NK-92 (cell line): Measurements from ENCODE around the gene KLRF2.
"Not testable (repeated sequence)": the region's sequence is repeated elsewhere in the genome, so short reads cannot be mapped to it uniquely, and the experiment has no call there.

ENCODE experiments used
- DNase-seq: peaks from one replicate; lab custom pipeline; 2025; ENCODE audit not compliant: unreplicated experiment; lab: John Stamatoyannopoulos, UW

Gene KLRF2, protein sequence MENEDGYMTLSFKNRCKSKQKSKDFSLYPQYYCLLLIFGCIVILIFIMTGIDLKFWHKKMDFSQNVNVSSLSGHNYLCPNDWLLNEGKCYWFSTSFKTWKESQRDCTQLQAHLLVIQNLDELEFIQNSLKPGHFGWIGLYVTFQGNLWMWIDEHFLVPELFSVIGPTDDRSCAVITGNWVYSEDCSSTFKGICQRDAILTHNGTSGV

DNA sequence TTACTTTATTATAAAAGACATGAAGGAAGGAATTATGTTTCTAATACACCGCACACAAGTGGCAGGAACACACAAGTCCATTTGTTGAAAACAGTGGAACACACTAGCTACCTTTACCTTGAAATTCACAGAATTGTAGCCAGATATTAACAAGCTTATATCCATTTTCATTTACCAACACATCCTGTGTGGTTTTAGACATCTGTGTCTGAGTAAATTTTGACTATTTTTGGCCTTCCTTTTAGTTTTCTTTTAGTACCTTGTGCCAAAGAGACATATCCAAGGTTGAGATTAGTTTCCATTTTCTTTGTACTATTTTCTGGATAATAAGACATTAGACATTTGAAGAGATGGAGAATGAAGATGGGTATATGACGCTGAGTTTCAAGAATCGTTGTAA is at the start of gene KLRF2:
Gene KLRF2, plus strand, starts transcription at position 244 of the 400 bp plus-strand sequence. Its CDS starts 107 bp downstream, at position 351.
- DNase-seq = no peak

DNA sequence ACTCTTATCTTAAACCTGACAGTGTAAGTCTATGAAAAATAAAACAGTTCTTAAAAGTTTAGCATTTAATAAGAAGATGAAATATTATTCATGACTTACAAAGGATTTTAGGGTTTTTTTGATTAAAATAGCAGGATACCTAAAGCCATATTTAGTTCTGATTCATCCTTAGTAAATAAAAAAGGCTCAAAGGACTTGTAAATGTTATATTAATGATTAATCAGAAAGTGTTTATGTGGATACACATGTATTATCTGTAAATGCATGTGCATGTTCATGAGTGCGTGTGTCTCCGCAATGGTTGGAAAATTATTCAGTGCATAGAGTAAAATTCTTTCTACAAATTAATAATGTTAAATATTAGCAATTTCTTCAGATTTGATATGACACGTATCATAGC is 49.6 kb upstream of the KLRF2 start:
- DNase-seq = no peak

DNA sequence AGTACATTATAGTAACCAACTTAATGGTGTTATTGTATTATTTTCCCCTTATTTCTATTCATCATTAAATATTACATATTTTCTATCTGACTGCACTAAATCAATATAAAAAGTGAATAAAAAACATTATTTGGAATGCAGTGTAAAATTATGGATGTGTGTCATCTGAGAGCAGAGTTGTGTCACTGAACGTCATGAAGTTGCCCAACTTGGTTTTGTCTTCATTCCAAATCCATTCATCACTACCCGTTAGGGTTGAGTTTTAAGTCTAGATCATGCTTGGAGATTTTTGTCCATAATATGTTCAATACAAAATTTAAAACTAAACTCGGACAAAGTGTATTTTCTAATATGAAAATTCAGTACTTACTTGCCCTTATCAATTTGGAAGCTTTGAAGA is 37.9 kb upstream of the KLRF2 start:
- no peak for DNase-seq

DNA sequence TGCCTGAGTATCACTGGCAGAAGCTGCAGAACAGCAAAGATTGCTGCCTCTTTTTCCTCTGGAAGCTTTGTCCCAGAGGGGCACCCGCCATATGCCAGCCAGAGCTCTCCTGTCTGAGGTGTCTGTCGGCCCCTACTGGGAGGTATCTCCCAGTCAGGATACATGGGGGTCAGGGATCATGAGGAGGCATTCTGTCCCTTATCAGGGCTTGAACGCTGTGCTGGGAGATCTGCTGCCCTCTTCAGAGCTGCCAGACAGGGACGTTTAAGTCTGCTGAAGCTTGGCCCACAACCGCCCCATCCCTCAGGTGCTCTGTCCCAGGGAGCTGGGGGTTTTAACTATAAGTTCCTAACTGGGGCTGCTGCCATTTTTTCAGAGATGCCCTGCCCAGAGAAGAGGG is 32.4 kb upstream of the KLRF2 start:
- no peak for DNase-seq

DNA sequence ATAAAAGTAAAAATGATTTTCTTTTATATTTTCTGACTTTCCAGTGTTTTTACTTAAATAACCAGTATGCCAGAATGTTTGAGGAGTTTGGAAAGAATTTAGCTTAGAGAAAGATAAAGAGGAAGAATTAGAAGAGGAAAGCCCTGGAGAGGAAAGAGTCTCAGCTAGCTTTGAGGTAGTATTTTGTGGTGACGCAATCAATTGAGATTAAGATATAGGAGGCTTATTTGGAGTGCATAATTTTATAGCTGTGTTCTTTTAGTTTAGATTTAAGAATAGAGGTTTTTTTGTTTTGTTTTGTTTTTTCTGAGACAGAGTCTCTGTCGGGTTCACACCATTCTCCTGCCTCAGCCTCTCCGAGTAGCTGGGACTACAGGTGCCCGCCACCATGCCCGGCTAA is 30.2 kb upstream of the KLRF2 start:
- no peak for DNase-seq

DNA sequence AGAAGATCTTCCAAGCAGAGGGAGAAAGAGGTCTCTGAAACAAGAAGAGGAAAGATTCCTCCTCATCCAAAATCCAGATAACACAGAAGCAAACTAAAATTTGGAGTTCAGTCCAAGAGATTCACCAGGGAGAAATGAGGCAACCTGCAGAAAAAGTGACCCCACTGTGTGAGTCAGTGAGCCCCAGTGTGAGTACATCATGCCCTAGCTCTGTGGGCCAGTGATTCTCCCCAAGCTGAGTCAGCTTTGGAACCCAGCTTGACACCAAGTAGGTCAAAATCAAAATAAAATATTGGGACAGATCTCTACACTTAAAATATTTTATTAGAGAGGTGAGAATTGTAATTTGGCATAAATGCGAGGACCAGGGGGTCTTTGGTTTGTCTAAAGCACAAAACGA is 29.4 kb upstream of the KLRF2 start:
- no peak for DNase-seq

DNA sequence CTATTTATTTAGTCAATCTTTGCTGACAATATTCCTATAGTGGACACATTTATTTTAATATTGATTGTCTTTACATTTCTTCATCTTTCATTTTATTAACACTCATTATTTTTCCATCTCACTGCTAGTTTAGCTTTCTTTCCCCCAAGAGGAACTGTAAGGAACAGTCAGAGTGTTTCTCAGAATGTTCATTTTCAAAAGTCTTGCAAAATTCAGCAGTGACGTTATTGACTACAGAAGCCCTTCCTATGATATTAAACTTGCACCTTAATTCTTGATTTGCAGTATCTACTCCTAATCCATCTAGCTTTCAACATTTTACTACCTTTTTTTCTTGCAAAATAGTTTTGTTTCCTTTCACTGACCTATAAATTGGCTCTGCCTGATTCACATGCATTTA is 25.1 kb upstream of the KLRF2 start:
- no peak for DNase-seq

DNA sequence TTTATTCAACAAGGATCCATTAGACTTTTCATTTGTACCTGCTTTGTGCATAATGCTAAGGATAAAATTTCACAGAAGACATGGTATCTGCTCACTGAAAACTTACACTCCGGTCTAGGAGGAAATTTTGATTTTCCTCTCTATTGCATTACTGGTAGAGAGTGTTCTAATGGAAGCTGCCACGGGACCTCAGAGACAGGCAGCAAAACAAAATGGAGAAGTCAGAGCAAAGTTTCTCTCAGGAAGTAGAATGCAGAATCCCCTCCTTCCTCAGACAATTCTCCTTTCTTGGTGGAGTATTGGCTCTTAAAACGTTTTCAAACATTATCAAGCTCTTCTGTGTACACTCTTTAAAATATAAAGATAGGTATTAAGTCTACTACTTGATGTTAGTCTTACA is 24.4 kb upstream of the KLRF2 start:
- DNase-seq = no peak

DNA sequence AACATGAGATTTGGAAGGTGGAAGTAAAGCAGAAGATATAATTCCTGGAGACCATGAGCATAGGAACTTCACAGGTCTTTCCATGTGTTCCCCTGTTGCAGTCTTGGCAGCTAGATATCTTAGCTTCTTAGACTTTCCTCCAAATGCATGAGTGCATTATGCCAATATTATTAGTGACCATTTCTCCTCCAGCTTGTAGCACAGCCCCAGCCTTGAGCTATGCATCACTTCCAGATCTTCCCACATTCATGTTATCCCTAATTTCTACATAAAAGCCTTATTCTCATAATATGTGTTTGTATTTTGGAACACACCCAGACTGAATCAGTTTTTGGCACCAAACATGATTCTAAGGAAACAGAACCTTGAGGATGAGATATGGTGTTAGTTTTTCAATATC is 23.2 kb upstream of the KLRF2 start:
- DNase-seq = no peak

DNA sequence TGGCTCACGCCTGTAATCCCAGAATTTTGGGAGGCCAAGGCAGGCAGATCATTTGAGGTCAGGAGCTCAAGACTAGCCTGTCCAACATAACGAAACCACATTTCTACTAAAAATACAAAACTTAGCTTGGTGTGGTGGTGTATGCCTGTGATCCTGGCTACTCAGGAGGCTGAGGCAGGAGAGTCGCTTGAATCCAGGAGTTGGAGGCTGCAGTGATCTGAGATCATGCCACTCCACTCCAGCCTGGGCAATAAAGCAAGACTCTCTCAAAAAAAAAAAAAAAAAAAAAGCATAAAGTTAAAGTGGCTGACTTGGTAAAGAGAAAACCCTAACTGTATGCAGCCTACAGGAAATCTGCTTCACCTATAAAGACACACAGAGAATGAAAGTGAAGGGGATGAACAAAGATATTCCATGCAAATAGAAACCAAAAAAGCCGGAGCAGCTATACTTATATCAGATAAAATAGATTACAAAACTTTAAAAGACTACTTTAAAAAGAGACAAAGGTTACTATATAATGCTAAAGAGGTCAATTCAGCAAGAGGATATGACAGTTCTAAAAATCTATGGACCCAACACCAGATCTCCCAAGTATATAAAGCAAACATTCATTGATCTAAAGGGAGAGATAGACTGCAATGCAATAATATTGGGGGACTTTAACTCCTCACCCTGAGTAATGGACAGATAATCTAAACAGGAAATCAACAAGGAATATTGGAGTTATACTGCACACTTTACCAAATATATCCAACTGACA is 16.2 kb upstream of the KLRF2 start:
- no peak for DNase-seq

DNA sequence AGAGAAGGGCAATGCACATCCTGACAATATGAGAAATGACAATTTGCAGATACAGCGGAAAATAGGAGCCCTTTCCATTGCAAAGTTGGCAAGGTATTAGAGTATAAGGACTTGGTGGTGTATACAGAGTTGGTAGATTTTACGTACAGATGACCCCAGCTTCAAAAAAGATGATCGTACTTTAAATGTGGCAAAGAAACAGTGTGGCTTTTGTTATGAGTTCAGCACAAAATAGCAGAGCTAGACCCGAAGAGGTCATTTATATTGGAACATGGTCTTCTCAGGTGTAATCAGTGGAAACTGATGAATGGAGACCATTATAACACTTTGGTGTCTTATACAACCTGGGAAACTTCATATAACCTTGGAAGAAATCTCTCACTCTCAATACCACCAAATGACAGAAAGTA is 14.4 kb upstream of the KLRF2 start:
- DNase-seq = no peak

DNA sequence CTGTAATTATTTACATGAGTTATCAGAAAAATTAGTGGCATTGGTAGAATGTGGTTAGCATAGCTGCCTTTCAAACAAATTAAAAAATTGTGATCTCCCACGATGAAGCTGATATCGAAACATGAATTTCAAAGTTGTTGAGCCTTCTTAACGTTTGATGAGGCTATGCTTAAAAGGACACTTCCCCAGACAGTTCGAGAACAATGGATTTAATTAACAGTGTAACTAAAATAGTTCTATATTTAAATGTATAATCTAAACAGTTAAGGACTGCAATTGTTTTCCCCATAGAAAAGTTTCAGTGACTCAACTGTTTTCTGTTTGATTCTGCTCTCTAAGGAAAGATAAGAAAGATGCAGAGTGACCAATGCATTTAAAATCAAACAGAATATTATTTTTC is 13.8 kb upstream of the KLRF2 start:
- no peak for DNase-seq

DNA sequence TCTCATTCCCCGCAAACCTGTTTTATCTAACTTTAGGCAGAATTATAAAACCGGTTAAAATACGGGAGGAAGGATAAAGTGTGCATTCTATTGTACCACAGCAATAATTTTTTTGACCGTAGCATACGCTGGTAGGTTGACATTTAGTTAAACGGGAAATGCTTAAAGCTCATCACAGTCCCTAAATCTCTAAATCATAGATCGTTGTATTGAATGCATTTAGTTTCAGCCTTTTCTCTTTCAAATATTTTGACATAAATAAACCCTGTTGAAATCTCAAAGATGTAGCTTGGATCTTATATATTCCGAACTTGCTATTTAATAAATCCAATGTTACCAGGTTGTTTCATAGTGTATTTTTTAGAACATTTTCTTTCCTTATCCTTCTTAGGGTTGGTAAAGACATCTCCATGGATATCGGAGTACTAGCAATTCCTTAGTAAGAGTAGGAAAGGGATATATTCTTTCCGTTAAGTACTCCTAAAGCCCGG is 12.9 kb upstream of the KLRF2 start:
- DNase-seq = no peak

DNA sequence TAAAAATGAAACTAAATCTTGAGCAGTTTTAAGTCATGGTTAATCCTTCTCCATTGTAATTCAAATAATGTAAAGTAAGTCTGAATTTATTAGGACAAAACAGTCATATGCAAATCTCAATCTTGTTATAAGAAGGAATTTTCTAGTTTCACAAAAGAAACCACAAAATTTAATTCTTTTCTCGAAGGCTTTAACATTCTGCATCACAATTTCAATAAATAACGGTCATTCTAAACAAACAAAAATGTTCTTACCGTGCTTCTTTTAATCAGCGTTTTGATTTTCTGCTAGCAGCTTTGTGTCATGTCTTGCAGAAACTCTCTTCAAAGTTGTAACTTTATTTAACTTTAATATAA is 12.4 kb upstream of the KLRF2 start:
- no peak for DNase-seq

DNA sequence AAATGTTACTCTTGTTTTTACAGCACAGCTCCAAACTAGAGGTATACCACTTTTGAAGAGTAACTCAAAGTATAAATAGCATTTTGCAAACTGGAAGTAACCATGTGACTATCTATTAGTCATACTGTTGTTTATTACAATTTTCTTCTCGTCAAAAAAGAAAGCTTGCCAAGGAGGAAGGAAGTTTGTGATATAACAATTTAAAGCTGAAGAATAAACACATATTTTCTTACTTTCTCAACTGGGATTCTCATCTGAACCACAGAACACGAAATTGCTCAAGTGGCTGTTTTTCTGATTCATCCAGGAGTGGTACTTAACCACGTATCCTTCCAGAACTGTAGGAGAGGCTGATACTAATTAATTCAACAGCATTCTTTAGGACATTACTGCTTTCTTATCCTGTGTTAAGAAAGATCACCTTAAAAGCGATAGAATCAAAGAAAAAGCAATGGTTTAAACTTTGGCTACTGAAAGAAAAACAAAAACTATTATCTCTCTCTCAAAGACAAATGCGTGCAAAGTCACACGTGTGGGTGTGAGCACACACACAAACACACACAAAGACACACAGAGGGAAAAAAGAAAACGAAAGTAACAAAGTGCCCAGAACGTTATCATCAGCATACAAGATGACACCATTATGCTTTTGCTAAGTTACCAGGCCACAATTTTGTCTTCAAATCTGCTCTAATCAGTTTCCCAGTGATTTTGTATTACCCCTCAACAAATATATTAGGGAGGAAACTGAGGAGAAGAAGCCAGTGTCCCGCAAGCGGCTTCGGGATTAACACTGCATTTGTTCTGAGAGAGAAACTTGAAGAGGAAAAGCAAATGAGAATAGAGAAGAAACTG is 11.8 kb upstream of the KLRF2 start, which contains the start of gene CLEC2B:
Gene CLEC2B, minus strand, starts transcription at position 48 of the 855 bp plus-strand sequence.
- no peak for DNase-seq

DNA sequence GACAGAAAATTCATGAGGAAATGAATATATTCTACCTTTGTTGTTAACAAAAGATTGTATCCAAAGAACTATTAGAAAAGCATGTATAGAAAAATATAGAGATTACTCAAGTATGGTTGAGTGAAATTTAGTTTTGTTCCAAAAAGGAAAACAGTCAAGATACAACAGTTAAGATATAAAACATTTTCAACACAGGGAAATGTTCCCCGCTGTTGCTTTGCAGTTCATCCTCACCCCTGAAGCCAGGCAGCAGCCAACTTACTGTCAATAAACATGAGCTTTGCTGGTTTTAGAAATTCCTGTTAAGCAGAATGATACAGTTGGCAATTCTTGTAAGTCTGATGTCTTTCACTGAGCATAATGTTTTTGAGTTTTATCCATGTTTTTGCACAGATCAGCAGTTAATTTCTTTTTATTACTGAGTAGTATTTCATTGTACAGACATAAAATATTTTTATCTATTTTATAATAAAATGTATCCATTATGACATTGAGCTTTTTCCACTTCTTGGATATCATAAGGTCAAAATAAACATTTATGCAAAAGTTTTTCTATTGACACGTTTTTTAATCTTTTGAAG is 10.9 kb upstream of the KLRF2 start:
- DNase-seq = no peak

DNA sequence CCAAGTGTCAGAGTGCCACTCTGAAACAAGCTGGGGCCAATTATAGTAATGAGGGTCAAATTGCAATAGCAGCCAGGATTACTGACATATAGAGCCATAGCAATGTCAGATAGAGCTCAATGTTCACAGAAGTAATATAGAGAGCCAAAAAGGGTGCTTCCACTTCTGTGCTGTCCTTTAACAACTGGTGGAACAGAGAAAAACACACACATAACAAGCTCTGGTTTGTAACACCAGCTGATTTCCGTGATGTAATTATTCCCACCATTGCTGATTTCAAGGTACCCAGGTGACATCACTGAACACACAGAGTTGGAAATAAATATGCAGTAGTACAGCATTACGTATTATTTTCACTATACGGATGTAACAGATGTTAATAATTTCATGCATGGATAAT is 9.1 kb upstream of the KLRF2 start:
- DNase-seq = no peak

DNA sequence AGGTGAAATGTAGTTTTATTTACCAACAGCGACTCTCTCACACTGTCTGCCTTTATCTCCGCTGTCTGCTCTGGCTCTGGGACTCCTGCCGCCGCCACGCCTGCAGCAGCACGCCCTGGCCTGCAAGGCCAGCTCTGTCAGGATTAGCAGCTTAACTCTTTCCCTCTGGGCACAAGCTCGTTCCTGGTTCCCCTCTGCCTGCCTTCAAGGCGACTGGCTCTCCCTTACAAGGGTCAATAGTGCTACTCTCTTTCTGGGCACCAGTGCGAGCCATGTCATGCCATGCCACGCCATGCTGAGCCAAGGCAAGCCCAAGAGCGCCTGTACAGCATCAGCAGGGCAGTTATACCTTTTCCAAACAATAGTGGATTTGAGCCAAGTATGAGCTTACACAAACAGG is 8.5 kb upstream of the KLRF2 start:
- DNase-seq = no peak

DNA sequence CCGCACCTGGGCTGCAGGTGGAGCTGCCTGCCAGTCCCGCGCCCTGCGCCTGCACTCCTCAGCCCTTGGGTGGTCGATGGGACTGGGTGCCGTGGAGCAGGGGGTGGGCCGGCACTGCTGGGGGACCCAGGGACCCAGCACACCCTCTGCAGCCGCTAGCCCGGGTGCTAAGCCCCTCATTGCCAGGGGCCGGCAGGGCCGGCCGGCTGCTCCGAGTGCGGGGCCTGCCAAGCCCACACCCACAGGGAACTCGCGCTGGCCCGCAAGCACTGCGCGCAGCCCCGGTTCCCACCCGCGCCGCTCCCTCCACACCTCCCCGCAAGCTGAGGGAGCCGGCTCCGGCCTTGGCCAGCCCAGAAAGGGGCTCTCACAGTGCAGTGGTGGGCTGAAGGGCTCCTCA is 5.2 kb upstream of the KLRF2 start:
- not testable (repeated sequence) for DNase-seq

DNA sequence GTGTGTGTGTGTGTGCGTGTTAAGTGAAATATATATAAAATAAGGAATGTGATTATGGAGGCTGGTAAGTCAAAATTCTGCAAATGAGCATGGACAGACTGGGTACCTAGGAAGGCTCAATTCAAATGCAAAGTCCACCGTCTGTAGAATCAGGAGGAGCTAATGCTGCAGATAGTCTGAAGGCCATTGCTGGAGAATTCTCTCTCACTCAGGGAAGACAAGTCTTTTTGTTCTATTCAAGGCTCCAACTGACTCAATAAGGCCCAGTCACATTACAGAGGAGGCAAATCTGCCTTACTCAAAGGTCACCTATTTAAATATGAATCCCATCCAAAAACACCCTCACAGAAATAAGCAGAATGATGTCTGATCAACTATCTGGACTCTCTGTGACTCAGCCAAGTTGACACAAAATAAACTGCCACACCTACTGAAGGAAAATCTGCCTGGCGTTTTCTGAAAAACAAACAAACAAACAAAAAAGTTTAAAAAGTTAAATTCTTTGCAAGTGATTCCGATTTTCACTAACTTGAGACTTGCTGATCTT is 684 bp upstream of the KLRF2 start:
- DNase-seq = no peak

DNA sequence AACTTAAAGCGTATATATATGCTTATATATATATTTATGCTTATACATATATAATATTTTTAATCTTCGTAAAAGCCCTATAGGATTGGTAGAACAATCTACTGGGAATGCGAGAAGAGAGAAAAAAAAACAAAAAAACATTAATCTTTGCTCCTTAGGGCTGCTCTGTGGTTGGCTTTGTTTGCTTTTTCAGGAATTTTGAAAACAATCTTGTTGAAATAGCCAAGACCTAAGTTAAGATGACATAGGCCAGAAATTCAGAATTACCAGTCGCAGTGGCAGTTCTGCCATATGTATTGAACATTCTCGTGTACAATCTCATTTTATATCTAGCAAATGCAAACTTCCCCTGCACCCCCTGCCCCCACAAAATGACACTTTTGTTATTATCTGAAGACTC is 699 bp downstream of the KLRF2 start:
- DNase-seq = no peak
